Adipocyte (in vitro differentiated cells): Measurements from ENCODE around the gene CIT.

Experiments used
- DNase-seq: peaks from one replicate; pipeline ENCODE4 v3.0.0-alpha.2; 2015; ENCODE audit warnings: low read depth
- H3K27me3 ChIP-seq: replicated peaks from 2 replicates; pipeline ENCODE4 v1.7.0; 2013; ENCODE audit warnings: mild to moderate bottlenecking, low read length, moderate library complexity; ENCODE audit not compliant: control insufficient read depth, insufficient read depth
- H3K36me3 ChIP-seq: 2 replicates; pipeline ENCODE4 v1.7.0; 2013; ENCODE audit warnings: low read length, mild to moderate bottlenecking, moderate library complexity; ENCODE audit not compliant: control insufficient read depth, insufficient read depth, severe bottlenecking
- H3K4me1 ChIP-seq: 2 replicates; pipeline ENCODE4 v1.7.0; 2013; ENCODE audit warnings: mild to moderate bottlenecking, low read length, moderate library complexity; ENCODE audit not compliant: control insufficient read depth, insufficient read depth
- H3K4me3 ChIP-seq: 2 replicates; pipeline ENCODE4 v1.7.0; 2013; ENCODE audit warnings: mild to moderate bottlenecking, low read length, moderate library complexity
- H3K9ac ChIP-seq: 2 replicates; pipeline ENCODE4 v1.7.0; 2013; ENCODE audit warnings: mild to moderate bottlenecking, low read length, moderate library complexity
- H3K9me3 ChIP-seq: 2 replicates; pipeline ENCODE4 v1.7.0; 2013; ENCODE audit warnings: mild to moderate bottlenecking, low read length, moderate library complexity; ENCODE audit not compliant: control insufficient read depth

The CIT gene

GRCh38 chr12:119843100-119843499 lies 34.0 kb downstream of the CIT start:
- H3K27me3 ChIP-seq: no peaks in the 10 kb centered on the region
- H3K36me3 ChIP-seq: no peaks in the 10 kb centered on the region
- H3K9me3 ChIP-seq: no peaks in the 10 kb centered on the region
- H3K9ac ChIP-seq: no peak overlapping the region
- no peak for DNase-seq
- H3K4me3 ChIP-seq: no peak overlapping the region
- no peaks in the 10 kb centered on the region for H3K4me1 ChIP-seq

GRCh38 chr12:119842380-119842779 lies 34.7 kb downstream of the CIT start:
- Histone ChIP-seq H3K9ac (no peak overlapping the region), H3K36me3 (no peaks in the 10 kb centered on the region), H3K9me3 (no peaks in the 10 kb centered on the region), H3K27me3 (no peaks in the 10 kb centered on the region), H3K4me1 (no peaks in the 10 kb centered on the region), H3K4me3 (no peak overlapping the region)
- no peak for DNase-seq

- Histone ChIP-seq H3K9ac (no peak overlapping the region), H3K9me3 (no peaks in the 10 kb centered on the region), H3K27me3 (no peaks in the 10 kb centered on the region), H3K36me3 (no peaks in the 10 kb centered on the region), H3K4me3 (no peak overlapping the region), H3K4me1 (no peaks in the 10 kb centered on the region)
- DNase-seq: no peak
Measured at GRCh38 chr12:119841433-119842210, 35.5 kb downstream of the CIT start.

GRCh38 chr12:119840582-119840981 lies 36.5 kb downstream of the CIT start:
- Histone ChIP-seq H3K9me3 (no peaks in the 10 kb centered on the region), H3K36me3 (no peaks in the 10 kb centered on the region), H3K9ac (no peak overlapping the region), H3K4me1 (no peaks in the 10 kb centered on the region), H3K4me3 (no peak overlapping the region), H3K27me3 (no peaks in the 10 kb centered on the region)
- DNase-seq: no peak

GRCh38 chr12:119840168-119840567 lies 37.0 kb downstream of the CIT start:
- Histone ChIP-seq H3K4me3 (no peak overlapping the region), H3K27me3 (no peaks in the 10 kb centered on the region), H3K9me3 (no peaks in the 10 kb centered on the region), H3K9ac (no peak overlapping the region), H3K4me1 (no peaks in the 10 kb centered on the region), H3K36me3 (no peaks in the 10 kb centered on the region)
- no peak for DNase-seq

- no peaks in the 10 kb centered on the region for H3K4me1 ChIP-seq
- H3K27me3 ChIP-seq: no peaks in the 10 kb centered on the region
- H3K36me3 ChIP-seq: no peaks in the 10 kb centered on the region
- no peak for DNase-seq
- H3K9ac ChIP-seq: no peak overlapping the region
- H3K9me3 ChIP-seq: no peaks in the 10 kb centered on the region
- no peak overlapping the region for H3K4me3 ChIP-seq
Measured at GRCh38 chr12:119838826-119839600, 38.1 kb downstream of the CIT start.

GRCh38 chr12:119836781-119837180 lies 40.3 kb downstream of the CIT start:
- no peaks in the 10 kb centered on the region for H3K36me3 ChIP-seq
- no peak for DNase-seq
- no peak overlapping the region for H3K4me3 ChIP-seq
- no peaks in the 10 kb centered on the region for H3K9me3 ChIP-seq
- H3K4me1 ChIP-seq: no peaks in the 10 kb centered on the region
- no peak overlapping the region for H3K9ac ChIP-seq
- no peaks in the 10 kb centered on the region for H3K27me3 ChIP-seq

GRCh38 chr12:119835068-119835467 lies 42.1 kb downstream of the CIT start:
- Histone ChIP-seq H3K9me3 (no peaks in the 10 kb centered on the region), H3K36me3 (no peaks in the 10 kb centered on the region), H3K9ac (no peak overlapping the region), H3K4me3 (no peak overlapping the region), H3K27me3 (no peaks in the 10 kb centered on the region), H3K4me1 (no peaks in the 10 kb centered on the region)
- DNase-seq: no peak

- H3K36me3 ChIP-seq: no peaks in the 10 kb centered on the region
- H3K4me3 ChIP-seq: no peak overlapping the region
- no peak overlapping the region for H3K9ac ChIP-seq
- H3K27me3 ChIP-seq: no peaks in the 10 kb centered on the region
- no peaks in the 10 kb centered on the region for H3K9me3 ChIP-seq
- no peaks in the 10 kb centered on the region for H3K4me1 ChIP-seq
- DNase-seq: no peak
Measured at GRCh38 chr12:119829439-119829838, 47.7 kb downstream of the CIT start.

- H3K9ac ChIP-seq: no peak overlapping the region
- H3K4me1 ChIP-seq: no peaks in the 10 kb centered on the region
- H3K27me3 ChIP-seq: no peaks in the 10 kb centered on the region
- no peak for DNase-seq
- no peaks in the 10 kb centered on the region for H3K36me3 ChIP-seq
- no peak overlapping the region for H3K4me3 ChIP-seq
- H3K9me3 ChIP-seq: no peaks in the 10 kb centered on the region
Measured at GRCh38 chr12:119828300-119828699, 48.8 kb downstream of the CIT start.

- no peak for DNase-seq
- no peaks in the 10 kb centered on the region for H3K27me3 ChIP-seq
- H3K36me3 ChIP-seq: no peaks in the 10 kb centered on the region
- H3K9ac ChIP-seq: no peak overlapping the region
- no peak overlapping the region for H3K4me3 ChIP-seq
- H3K4me1 ChIP-seq: no peaks in the 10 kb centered on the region
- no peaks in the 10 kb centered on the region for H3K9me3 ChIP-seq
Measured at GRCh38 chr12:119827760-119828159, 49.4 kb downstream of the CIT start.
